K562 (cell line): ENCODE results near the gene AGBL1. TPM values are rescaled to one million over a fixed set of nuclear protein-coding genes. Genes with fewer than 3 reads are reported as not detected.

Experiments used
- ATAC-seq: fragments of 200-7000 bp; cut with Tn5 transposase; 3 replicates; pipeline ENCODE4 v1.9.1; 2020; ENCODE audit warnings: moderate library complexity
- BruUV-seq: library from RNA; stranded (reverse); fragments of 400-500 nt; replicated peaks from 2 replicates; lab custom pipeline; 2021; lab: Mats Ljungman, UMichigan
- CTCF ChIA-PET: fragments of 300-600 bp; formaldehyde crosslinking; extraction: SDS; loops from one replicate; lab custom pipeline; 2021; ENCODE audit warnings: low intra/inter-chr PET ratio; lab: Yijun Ruan, JAX
- POLR2A ChIA-PET: fragments of 300-600, 350-650 bp; sonication (Branson Sonifier 250); formaldehyde crosslinking; extraction: SDS; loops from one replicate; lab custom pipeline; 2021; ENCODE audit warnings: antibody characterized with exemption, inconsistent platforms; lab: Yijun Ruan, JAX
- DNase-seq, 4 experiments: peaks; one replicate each; pipeline versions ENCODE4 v3.0.0 to v3.0.0-alpha.2; 2011 to 2018; ENCODE audit warnings: low spot score in 3 of 4, mixed read lengths in 3 of 4; ENCODE audit errors: extremely low read depth in 1 of 4
- FAIRE-seq: peaks from 2 replicates; lab custom pipeline; 2011; peaks lifted over from hg19 to GRCh38; lab: Jason Lieb, UNC
- H2AFZ ChIP-seq: 2 replicates; pipeline ENCODE4 v1.6.0; 2011; ENCODE audit warnings: low read depth, low read length, control low read depth, inconsistent platforms
- H3K27ac ChIP-seq: fragments of 200-600 bp; 3 replicates; pipeline ENCODE4 v1.8.0; 2011; ENCODE audit warnings: low read depth, mild to moderate bottlenecking, control low read depth, inconsistent platforms, low read length, moderate library complexity, mixed read lengths; ENCODE audit errors: extremely low read depth
- H3K27me3 ChIP-seq, 2 experiments: fragments of 300-600 bp in 1 of 2; 2 replicates in 1 of 2; 3 replicates in 1 of 2; pipeline versions ENCODE4 v1.6.0 to v1.8.0; 2011; ENCODE audit warnings: inconsistent platforms in 2 of 2, low read length in 2 of 2, mild to moderate bottlenecking in 1 of 2, mixed read lengths in 1 of 2, moderate library complexity in 1 of 2; ENCODE audit not compliant: control insufficient read depth in 2 of 2, insufficient read depth in 2 of 2
- H3K36me3 ChIP-seq: fragments of 300-600 bp; 3 replicates; pipeline ENCODE4 v1.8.0; 2011; ENCODE audit warnings: mild to moderate bottlenecking, low read length, inconsistent platforms; ENCODE audit not compliant: control insufficient read depth, insufficient read depth
- H3K4me1 ChIP-seq, 2 experiments: fragments of 200-600 bp in 1 of 2; replicated peaks in 1 of 2; 2 replicates in 1 of 2; 3 replicates in 1 of 2; pipeline versions ENCODE4 v1.5.1 to v1.8.0; 2011; ENCODE audit warnings: inconsistent platforms in 2 of 2, low read length in 2 of 2, mild to moderate bottlenecking in 1 of 2, mixed read lengths in 1 of 2, moderate library complexity in 1 of 2; ENCODE audit not compliant: control insufficient read depth in 2 of 2, insufficient read depth in 2 of 2
- H3K4me2 ChIP-seq: 2 replicates; pipeline ENCODE4 v1.6.1; 2011; ENCODE audit warnings: low read length, control low read depth, inconsistent platforms, mixed read lengths; ENCODE audit not compliant: insufficient read depth
- H3K4me3 ChIP-seq: fragments of 200-600 bp; sonication (generic), shearing (Covaris generic); 2 replicates; pipeline ENCODE4 v1.5.1; 2016; ENCODE audit warnings: control low read depth, inconsistent platforms
- H3K79me2 ChIP-seq: fragments of 200-600 bp; 3 replicates; pipeline ENCODE4 v1.8.0; 2011; ENCODE audit warnings: low read length, inconsistent platforms; ENCODE audit not compliant: control insufficient read depth, insufficient read depth
- H3K9ac ChIP-seq, 2 experiments: 2 replicates each; pipeline versions ENCODE4 v1.6.0 to v1.6.1; 2011; ENCODE audit warnings: low read depth in 2 of 2, low read length in 2 of 2, control low read depth in 1 of 2, inconsistent platforms in 1 of 2, mild to moderate bottlenecking in 1 of 2, mixed read lengths in 1 of 2; ENCODE audit not compliant: insufficient read depth in 1 of 2
- H3K9me1 ChIP-seq: one replicate; pipeline ENCODE4 v1.6.0; 2011; ENCODE audit warnings: inconsistent platforms, mild to moderate bottlenecking, low read length, moderate library complexity; ENCODE audit not compliant: control insufficient read depth, insufficient read depth
- H3K9me3 ChIP-seq: replicated peaks from 2 replicates; pipeline ENCODE4 v1.5.1; 2011; ENCODE audit warnings: low read depth, low read length, inconsistent platforms; ENCODE audit not compliant: control insufficient read depth, insufficient read depth
- H4K20me1 ChIP-seq: replicated peaks from 2 replicates; pipeline ENCODE4 v1.6.1; 2011; ENCODE audit warnings: low read length, inconsistent platforms, mixed read lengths; ENCODE audit not compliant: control insufficient read depth, insufficient read depth
- CBFA2T2 ChIP-seq: fragments of 450-650 bp; conservative IDR thresholded peaks from 2 replicates; pipeline ENCODE4 v1.6.1; 2017; ENCODE audit warnings: mild to moderate bottlenecking
- HLTF ChIP-seq: fragments of 450-650 bp; IDR thresholded peaks from 2 replicates; pipeline ENCODE4 v1.6.1; 2016
- MED1 ChIP-seq: sonication (generic); formaldehyde crosslinking; IDR thresholded peaks from 2 replicates; pipeline ENCODE4 v1.8.1; 2023; ENCODE audit warnings: missing genetic modification reagents, borderline replicate concordance
- NR1H2 ChIP-seq: sonication (generic); formaldehyde crosslinking; IDR thresholded peaks from 2 replicates; pipeline ENCODE4 v1.4.0; 2020; ENCODE audit warnings: mild to moderate bottlenecking, missing genetic modification reagents
- PCBP1 ChIP-seq: fragments of 200-400 bp; formaldehyde crosslinking; IDR thresholded peaks from 2 replicates; pipeline ENCODE4 v1.6.1; 2018; ENCODE audit warnings: mild to moderate bottlenecking, low read depth, low read length; ENCODE audit not compliant: poor library complexity, severe bottlenecking
- SMARCA5 ChIP-seq: fragments of 450-650 bp; IDR thresholded peaks from 2 replicates; pipeline ENCODE4 v1.6.1; 2016
- SUPT5H ChIP-seq: fragments of 450-650 bp; IDR thresholded peaks from 2 replicates; pipeline ENCODE4 v1.6.1; 2016
- ZNF354B ChIP-seq: fragments of 250-450 bp; sonication (Bioruptor Pico); IDR thresholded peaks from 2 replicates; pipeline ENCODE4 v1.4.0; 2020
- WGBS: fragments of 100-300 bp; shearing (Covaris generic); methylation state at CpG from one replicate; pipeline ENCODE4 v1.1.6; 2016; ENCODE audit warnings: low coverage, mixed read lengths; ENCODE audit not compliant: insufficient coverage; ENCODE audit errors: missing lambda C conversion rate; 5-methylcytosine and 5-hydroxymethylcytosine counted together
- in situ Hi-C: fragments of 300-500 bp; cut with MboI; formaldehyde crosslinking; loops from 4 replicates; pipeline ENCODE4 v1.15.0; 2018; ENCODE audit warnings: inconsistent platforms, mixed read lengths
- intact Hi-C: fragments of 100-400 bp; cut with micrococcal nuclease; formaldehyde crosslinking; loops from 2 replicates; pipeline ENCODE4 v1.14.2; 2022
- polyA plus RNA-seq, 8 experiments: library from polyadenylated mRNA; depleted of rRNA in 4 of 8; stranded (reverse) in 5 of 8; unstranded in 3 of 8; fragments of >200 nt; fragmentation: Nextera tagmentation in 2 of 8; fragmentation: Illumina TruSeq in 1 of 8; extraction: Ambion mirVana in 2 of 8; extraction: Trizol in 1 of 8; gene quantifications; 2 replicates each; pipeline versions ENCODE4 v1.2.1 to v1.2.3, GENCODE V29; 2011 to 2014; ENCODE audit warnings: inconsistent platforms in 1 of 8, missing spikeins in 1 of 8
- total RNA-seq, 7 experiments: library from RNA; depleted of rRNA in 6 of 7; stranded (reverse); fragments of >200 nt in 6 of 7; fragmentation: Illumina TruSeq in 2 of 7; extraction: Trizol in 2 of 7; gene quantifications; 2 replicates each; pipeline versions ENCODE4 v1.2.1 to v1.2.3, GENCODE V29; 2011 to 2021; ENCODE audit warnings: low replicate concordance in 1 of 7
- TF ChIP-seq, protein P1 (sequence below): fragments of 200-400 bp; formaldehyde crosslinking; IDR thresholded peaks from 2 replicates; pipeline ENCODE4 v1.6.1; 2017; ENCODE audit warnings: mild to moderate bottlenecking, low read depth, low read length, moderate library complexity
- TF ChIP-seq, protein P2 (sequence below): sonication (generic); formaldehyde crosslinking; IDR thresholded peaks from 2 replicates; pipeline ENCODE4 v1.8.1; 2023; ENCODE audit warnings: mild to moderate bottlenecking, missing genetic modification reagents
- TF ChIP-seq, protein P3 (sequence below): conservative IDR thresholded peaks from 2 replicates; pipeline ENCODE4 v1.6.1; 2011; ENCODE audit warnings: low read depth, mild to moderate bottlenecking, low read length; ENCODE audit not compliant: control insufficient read depth

Gene AGBL1
- total and polyA plus RNA-seq, 9 of the 15 experiments (the other 6 are each of a cell fraction or from before 2014, with no cell fraction given): not detected

DNA sequence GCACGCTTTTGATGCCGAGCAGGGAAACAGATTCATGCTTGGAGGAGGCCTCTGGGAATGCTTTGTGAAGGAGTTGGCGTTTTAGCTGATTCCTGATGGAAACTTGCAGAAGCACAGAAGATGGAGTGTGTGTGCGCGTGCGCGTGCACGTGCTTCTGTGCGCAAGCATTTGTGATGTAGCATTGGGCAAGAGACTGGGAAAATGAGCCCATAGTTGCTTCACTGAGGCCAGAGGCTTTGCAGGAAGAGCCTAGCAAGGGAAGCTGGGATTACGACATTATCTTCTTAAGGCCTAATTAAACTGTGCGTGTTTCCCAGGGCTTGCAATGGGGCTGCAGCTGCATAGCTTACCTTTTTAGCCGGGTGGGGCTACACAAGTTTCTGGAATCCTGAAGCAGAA, 18.1 kb upstream of the AGBL1 start:
- WGBS: 8% methylated on average over 8 of the region's 12 CpGs
- no peak overlapping the region for H3K9ac ChIP-seq

More for the DNA sequence above, 18.1 kb upstream of the AGBL1 start:
- ChIA-PET POLR2A (no interaction called here), CTCF (no interaction called here)
- Histone ChIP-seq H3K4me1 (no peaks in the 10 kb centered on the region), H3K9me1 (no peaks in the 10 kb centered on the region), H3K27me3 (no peaks in the 10 kb centered on the region), H2AFZ (no peak overlapping the region), H3K4me2 (no peak overlapping the region), H4K20me1 (no peaks in the 10 kb centered on the region), H3K27ac (no peak overlapping the region), H3K36me3 (no peaks in the 10 kb centered on the region), H3K9me3 (no peaks in the 10 kb centered on the region), H3K79me2 (no peaks in the 10 kb centered on the region), H3K4me3 (no peak overlapping the region)
- ATAC-seq (no peak), DNase-seq (no peak), FAIRE-seq (no peak)
- TF ChIP-seq SUPT5H: no peak
- TF ChIP-seq HLTF: no peak
- TF ChIP-seq, protein P1, sequence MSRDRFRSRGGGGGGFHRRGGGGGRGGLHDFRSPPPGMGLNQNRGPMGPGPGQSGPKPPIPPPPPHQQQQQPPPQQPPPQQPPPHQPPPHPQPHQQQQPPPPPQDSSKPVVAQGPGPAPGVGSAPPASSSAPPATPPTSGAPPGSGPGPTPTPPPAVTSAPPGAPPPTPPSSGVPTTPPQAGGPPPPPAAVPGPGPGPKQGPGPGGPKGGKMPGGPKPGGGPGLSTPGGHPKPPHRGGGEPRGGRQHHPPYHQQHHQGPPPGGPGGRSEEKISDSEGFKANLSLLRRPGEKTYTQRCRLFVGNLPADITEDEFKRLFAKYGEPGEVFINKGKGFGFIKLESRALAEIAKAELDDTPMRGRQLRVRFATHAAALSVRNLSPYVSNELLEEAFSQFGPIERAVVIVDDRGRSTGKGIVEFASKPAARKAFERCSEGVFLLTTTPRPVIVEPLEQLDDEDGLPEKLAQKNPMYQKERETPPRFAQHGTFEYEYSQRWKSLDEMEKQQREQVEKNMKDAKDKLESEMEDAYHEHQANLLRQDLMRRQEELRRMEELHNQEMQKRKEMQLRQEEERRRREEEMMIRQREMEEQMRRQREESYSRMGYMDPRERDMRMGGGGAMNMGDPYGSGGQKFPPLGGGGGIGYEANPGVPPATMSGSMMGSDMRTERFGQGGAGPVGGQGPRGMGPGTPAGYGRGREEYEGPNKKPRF: no peak
- TF ChIP-seq PCBP1: no peak
- TF ChIP-seq ZNF354B (CRISPR knock-in tag): no peak
- TF ChIP-seq MED1: no peak
- TF ChIP-seq, protein P2, sequence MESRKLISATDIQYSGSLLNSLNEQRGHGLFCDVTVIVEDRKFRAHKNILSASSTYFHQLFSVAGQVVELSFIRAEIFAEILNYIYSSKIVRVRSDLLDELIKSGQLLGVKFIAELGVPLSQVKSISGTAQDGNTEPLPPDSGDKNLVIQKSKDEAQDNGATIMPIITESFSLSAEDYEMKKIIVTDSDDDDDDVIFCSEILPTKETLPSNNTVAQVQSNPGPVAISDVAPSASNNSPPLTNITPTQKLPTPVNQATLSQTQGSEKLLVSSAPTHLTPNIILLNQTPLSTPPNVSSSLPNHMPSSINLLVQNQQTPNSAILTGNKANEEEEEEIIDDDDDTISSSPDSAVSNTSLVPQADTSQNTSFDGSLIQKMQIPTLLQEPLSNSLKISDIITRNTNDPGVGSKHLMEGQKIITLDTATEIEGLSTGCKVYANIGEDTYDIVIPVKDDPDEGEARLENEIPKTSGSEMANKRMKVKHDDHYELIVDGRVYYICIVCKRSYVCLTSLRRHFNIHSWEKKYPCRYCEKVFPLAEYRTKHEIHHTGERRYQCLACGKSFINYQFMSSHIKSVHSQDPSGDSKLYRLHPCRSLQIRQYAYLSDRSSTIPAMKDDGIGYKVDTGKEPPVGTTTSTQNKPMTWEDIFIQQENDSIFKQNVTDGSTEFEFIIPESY (CRISPR knock-in tag): no peak
- TF ChIP-seq NR1H2 (CRISPR knock-in tag): no peak
- TF ChIP-seq CBFA2T2: no peak
- no peak for TF ChIP-seq SMARCA5
- TF ChIP-seq, protein P3, sequence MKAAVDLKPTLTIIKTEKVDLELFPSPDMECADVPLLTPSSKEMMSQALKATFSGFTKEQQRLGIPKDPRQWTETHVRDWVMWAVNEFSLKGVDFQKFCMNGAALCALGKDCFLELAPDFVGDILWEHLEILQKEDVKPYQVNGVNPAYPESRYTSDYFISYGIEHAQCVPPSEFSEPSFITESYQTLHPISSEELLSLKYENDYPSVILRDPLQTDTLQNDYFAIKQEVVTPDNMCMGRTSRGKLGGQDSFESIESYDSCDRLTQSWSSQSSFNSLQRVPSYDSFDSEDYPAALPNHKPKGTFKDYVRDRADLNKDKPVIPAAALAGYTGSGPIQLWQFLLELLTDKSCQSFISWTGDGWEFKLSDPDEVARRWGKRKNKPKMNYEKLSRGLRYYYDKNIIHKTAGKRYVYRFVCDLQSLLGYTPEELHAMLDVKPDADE: no peak
- intact Hi-C loops (no loop called here), in situ Hi-C loops (no loop called here)
- BruUV-seq: no TSS peak
